IMR-90 (cell line): ENCODE data around the gene CDK14. TPM values are rescaled to one million over a fixed set of nuclear protein-coding genes. Genes with fewer than 3 reads are reported as not detected.
"Not testable (repeated sequence)": the region's sequence is repeated elsewhere in the genome, so short reads cannot be mapped to it uniquely, and the experiment has no call there.

ENCODE experiments used
- ATAC-seq: fragments of 200-7000 bp; cut with Tn5 transposase; 2 replicates; pipeline ENCODE4 v1.9.1; 2020; ENCODE audit warnings: low read depth, mild to moderate bottlenecking, moderate library complexity
- BruUV-seq: library from RNA; stranded (reverse); fragments of 400-500 nt; replicated peaks from 2 replicates; lab custom pipeline; 2021; lab: Mats Ljungman, UMichigan
- CTCF ChIA-PET: fragments of 300-600 bp; formaldehyde crosslinking; extraction: SDS; loops from one replicate; lab custom pipeline; 2021; ENCODE audit warnings: antibody characterized with exemption; lab: Yijun Ruan, JAX
- POLR2A ChIA-PET: fragments of 300-600 bp; sonication (Branson Sonifier 250); formaldehyde crosslinking; loops from one replicate; lab custom pipeline; 2022; ENCODE audit warnings: antibody characterized with exemption; ENCODE audit not compliant: unreplicated experiment; lab: Charles Lee
- DNase-seq: peaks from one replicate; pipeline ENCODE4 v3.0.0; 2013
- H2AFZ ChIP-seq: replicated peaks from 2 replicates; pipeline ENCODE3; 2013; ENCODE audit warnings: low read length, mild to moderate bottlenecking; ENCODE audit not compliant: poor library complexity
- H2AK5ac ChIP-seq: 2 replicates; pipeline ENCODE4 v1.6.1; 2013; ENCODE audit warnings: low read depth, low read length, inconsistent platforms
- H2AK9ac ChIP-seq: replicated peaks from 2 replicates; pipeline ENCODE3; 2013; ENCODE audit warnings: mild to moderate bottlenecking, low read depth, low read length, moderate library complexity; ENCODE audit not compliant: poor library complexity
- H2BK120ac ChIP-seq: 2 replicates; pipeline ENCODE4 v1.6.1; 2013; ENCODE audit warnings: low read depth, low read length, inconsistent platforms
- H2BK15ac ChIP-seq: 3 replicates; pipeline ENCODE4 v1.6.1; 2013; ENCODE audit warnings: low read depth, low read length, inconsistent platforms
- H2BK20ac ChIP-seq: 2 replicates; pipeline ENCODE4 v1.6.1; 2013; ENCODE audit warnings: low read depth, mild to moderate bottlenecking, inconsistent platforms, low read length, moderate library complexity
- H2BK5ac ChIP-seq: 2 replicates; pipeline ENCODE4 v1.6.1; 2013; ENCODE audit warnings: mild to moderate bottlenecking, low read depth, low read length, inconsistent platforms; ENCODE audit not compliant: poor library complexity, severe bottlenecking
- H3K14ac ChIP-seq: replicated peaks from 2 replicates; pipeline ENCODE4 v1.6.1; 2013; ENCODE audit warnings: low read depth, low read length, inconsistent platforms
- H3K18ac ChIP-seq: 2 replicates; pipeline ENCODE4 v1.6.1; 2013; ENCODE audit warnings: low read depth, low read length, control low read depth
- H3K23ac ChIP-seq: 2 replicates; pipeline ENCODE4 v1.6.1; 2013; ENCODE audit warnings: low read depth, low read length, inconsistent platforms
- H3K27ac ChIP-seq: 2 replicates; pipeline ENCODE4 v1.5.1; 2013; ENCODE audit warnings: mild to moderate bottlenecking, control low read depth, low read length; ENCODE audit not compliant: insufficient read depth
- H3K27me3 ChIP-seq: 2 replicates; pipeline ENCODE4 v1.6.1; 2013; ENCODE audit warnings: low read length; ENCODE audit not compliant: control insufficient read depth, insufficient read depth
- H3K36me3 ChIP-seq: 2 replicates; pipeline ENCODE4 v1.6.1; 2013; ENCODE audit warnings: low read length, mixed read lengths; ENCODE audit not compliant: control insufficient read depth, insufficient read depth
- H3K4ac ChIP-seq: 2 replicates; pipeline ENCODE4 v1.6.1; 2013; ENCODE audit warnings: low read depth, low read length, inconsistent platforms
- H3K4me1 ChIP-seq: 2 replicates; pipeline ENCODE4 v1.6.1; 2013; ENCODE audit warnings: low read length, mixed read lengths; ENCODE audit not compliant: control insufficient read depth, insufficient read depth
- H3K4me2 ChIP-seq: 2 replicates; pipeline ENCODE4 v1.6.1; 2013; ENCODE audit warnings: low read depth, mild to moderate bottlenecking, control low read depth, low read length, moderate library complexity
- H3K4me3 ChIP-seq: 2 replicates; pipeline ENCODE4 v1.5.1; 2013; ENCODE audit warnings: low read depth, mild to moderate bottlenecking, control low read depth, low read length, moderate library complexity; ENCODE audit not compliant: insufficient read depth
- H3K56ac ChIP-seq: 2 replicates; pipeline ENCODE4 v1.6.1; 2013; ENCODE audit warnings: low read length, inconsistent platforms; ENCODE audit not compliant: insufficient read depth; ENCODE audit errors: extremely low read depth
- H3K79me1 ChIP-seq, 2 experiments: 2 replicates each; pipeline ENCODE4 v1.6.1; 2013; ENCODE audit warnings: low read length in 2 of 2, inconsistent platforms in 1 of 2, low read depth in 1 of 2
- H3K9ac ChIP-seq: 2 replicates; pipeline ENCODE4 v1.6.1; 2013; ENCODE audit warnings: low read depth, low read length, control low read depth
- H3K9me1 ChIP-seq: 2 replicates; pipeline ENCODE4 v1.6.1; 2013; ENCODE audit warnings: low read length, inconsistent platforms; ENCODE audit not compliant: insufficient read depth
- H3K9me3 ChIP-seq: 2 replicates; pipeline ENCODE4 v1.6.1; 2013; ENCODE audit warnings: low read length; ENCODE audit not compliant: control insufficient read depth, insufficient read depth
- H4K20me1 ChIP-seq: 2 replicates; pipeline ENCODE4 v1.6.1; 2013; ENCODE audit warnings: low read length, inconsistent platforms; ENCODE audit not compliant: insufficient read depth
- H4K5ac ChIP-seq: 2 replicates; pipeline ENCODE4 v1.6.1; 2013; ENCODE audit warnings: mild to moderate bottlenecking, low read depth, low read length, control low read depth
- H4K8ac ChIP-seq, 2 experiments: 2 replicates each; pipeline ENCODE4 v1.6.1; 2013; ENCODE audit warnings: low read depth in 2 of 2, low read length in 2 of 2, control low read depth in 1 of 2, inconsistent platforms in 1 of 2
- H4K91ac ChIP-seq: 2 replicates; pipeline ENCODE4 v1.6.1; 2013; ENCODE audit warnings: low read depth, low read length, inconsistent platforms; ENCODE audit not compliant: insufficient read depth
- RCOR1 ChIP-seq: IDR thresholded peaks from 2 replicates; pipeline ENCODE4 v1.6.1; 2012; ENCODE audit warnings: mild to moderate bottlenecking, low read length, improper control_type of control experiment; ENCODE audit not compliant: insufficient replicate concordance
- WGBS, 2 experiments: methylation state at CpG; one replicate each; pipeline versions ENCODE4 v1.1.5 to v1.1.7; 2013; ENCODE audit warnings: missing lambda C conversion rate in 2 of 2; ENCODE audit not compliant: insufficient read length in 1 of 2; ENCODE audit errors: extremely low coverage in 2 of 2; 5-methylcytosine and 5-hydroxymethylcytosine counted together
- dilution Hi-C: fragments of 300-500 bp; cut with HindIII; formaldehyde crosslinking; loops from one replicate; pipeline ENCODE4 v1.14.3; 2018; ENCODE audit warnings: low sequenced_read_pairs; ENCODE audit not compliant: unreplicated experiment
- in situ Hi-C: fragments of 300-500 bp; cut with MboI; formaldehyde crosslinking; loops from 3 replicates; pipeline ENCODE4 v1.14.3; 2019; ENCODE audit warnings: low sequenced_read_pairs, inconsistent platforms, mixed read lengths
- intact Hi-C: fragments of 100-400 bp; cut with micrococcal nuclease; formaldehyde crosslinking; loops from 2 replicates; pipeline ENCODE4 v1.10.0; 2022
- polyA plus RNA-seq, 3 experiments: library from polyadenylated mRNA; depleted of rRNA; stranded (reverse); fragments of >200 nt; gene quantifications; 2 replicates each; pipeline ENCODE4 v1.2.3, GENCODE V29; 2012; ENCODE audit warnings: low replicate concordance in 1 of 3
- total RNA-seq: library from RNA; depleted of rRNA; stranded (reverse); fragments of >200 nt; gene quantifications from 2 replicates; pipeline ENCODE4 v1.2.3, GENCODE V29; 2012

The CDK14 gene
- total and polyA plus RNA-seq, 2 of the 4 experiments (the other 2 are of a cell fraction): 10.1 to 29.6 TPM

GRCh38 chr7:90923541-90923997, 327.4 kb downstream of the CDK14 start:
- intact Hi-C loops (no loop called here), in situ Hi-C loops (no loop called here), dilution Hi-C loops (no loop called here)
- Histone ChIP-seq H3K36me3 (no peaks in the 10 kb centered on the region), H3K4ac (no peak overlapping the region), H3K56ac (no peak overlapping the region), H2BK15ac (no peak overlapping the region), H3K23ac (no peak overlapping the region), H3K9me1 (peaks cover 3% of the 10 kb centered on the region; the same call in 1 of the 2 replicates), H2BK20ac (no peak overlapping the region), H3K4me2 (no peak overlapping the region), H3K18ac (no peak overlapping the region), H2BK120ac (no peak overlapping the region), H2AK9ac (no peak overlapping the region), H4K5ac (no peak overlapping the region), H4K20me1 (no peaks in the 10 kb centered on the region), H3K9me3 (no peaks in the 10 kb centered on the region), H4K91ac (no peak overlapping the region), H3K27ac (no peak overlapping the region), H3K79me1 (peaks cover 0 to 3% of the 10 kb centered on the region in 2 experiments; a peak in 1 of 4 replicates), H3K14ac (no peak overlapping the region), H2AK5ac (no peak overlapping the region), H3K4me3 (no peak overlapping the region), H4K8ac (no peak overlapping the region), H2BK5ac (no peak overlapping the region), H3K9ac (no peak overlapping the region), H3K27me3 (no peaks in the 10 kb centered on the region), H3K4me1 (no peaks in the 10 kb centered on the region), H2AFZ (no peak overlapping the region)
- BruUV-seq: no TSS peak
- DNase-seq (peak; percentile 23), ATAC-seq (no peak)
- WGBS, 2 experiments: no CpG with 5 or more reads among the region's 2 CpGs
- ChIA-PET POLR2A (interaction anchor here (0.6 kb wide), 1 partner anchor 14 kb away, joined by 17 read pairs; no protein-coding TSS in a partner anchor), CTCF (no interaction called here)
- TF ChIP-seq RCOR1: no peak

GRCh38 chr7:90928700-90929424, 332.7 kb downstream of the CDK14 start:
- H4K20me1 ChIP-seq, H2BK15ac ChIP-seq, H3K4me3 ChIP-seq, dilution Hi-C loops, H2AK9ac ChIP-seq, H3K36me3 ChIP-seq, H3K27me3 ChIP-seq, ATAC-seq, H3K23ac ChIP-seq, H3K56ac ChIP-seq, H3K9ac ChIP-seq, H4K5ac ChIP-seq, H3K4me2 ChIP-seq, POLR2A ChIA-PET, H4K8ac ChIP-seq, H2BK20ac ChIP-seq, intact Hi-C loops, DNase-seq, H2BK120ac ChIP-seq, H2AFZ ChIP-seq, BruUV-seq, H3K18ac ChIP-seq, H3K79me1 ChIP-seq, H3K9me3 ChIP-seq, H3K27ac ChIP-seq, H3K9me1 ChIP-seq, H3K14ac ChIP-seq, H3K4ac ChIP-seq, H2BK5ac ChIP-seq, H2AK5ac ChIP-seq, H3K4me1 ChIP-seq, in situ Hi-C loops, H4K91ac ChIP-seq: not testable (repeated sequence)
- 82% methylated on average over 6 of the region's 13 CpGs; no CpG with 5 or more reads in 1 of the 2 experiments for WGBS, 2 experiments
- CTCF ChIA-PET: interaction anchor here (1.0 kb wide), 1 partner anchor 9 kb away, joined by 4 read pairs; no protein-coding TSS in a partner anchor
